HEK293T (cell line): ENCODE measurements around the gene IKBKE.

Experiments used
- ARNT ChIP-seq: fragments of 450-650 bp; IDR thresholded peaks from 2 replicates; pipeline ENCODE4 v1.6.1; 2017; ENCODE audit warnings: mild to moderate bottlenecking
- FOXA1 ChIP-seq: fragments of 450-650 bp; IDR thresholded peaks from 2 replicates; pipeline ENCODE4 v1.6.1; 2016; ENCODE audit warnings: mild to moderate bottlenecking
- NFRKB ChIP-seq: fragments of 450-650 bp; IDR thresholded peaks from 2 replicates; pipeline ENCODE4 v1.6.1; 2016; ENCODE audit warnings: mild to moderate bottlenecking, moderate library complexity
- SUZ12 ChIP-seq: fragments of 450-650 bp; IDR thresholded peaks from 2 replicates; pipeline ENCODE4 v1.6.1; 2016; ENCODE audit warnings: mild to moderate bottlenecking

GRCh38 chr1:206453111-206453510 is 17.2 kb upstream of the IKBKE start:
- TF ChIP-seq ARNT, result no peak
- TF ChIP-seq FOXA1, result no peak
- TF ChIP-seq NFRKB, result no peak
- TF ChIP-seq SUZ12, result no peak
